GM12864 (cell line): Measurements from ENCODE around the gene BBS7.

ENCODE experiments used
- DNase-seq: peaks from one replicate; pipeline ENCODE4 v3.0.0-alpha.2; 2011; ENCODE audit warnings: low read depth
- H3K4me3 ChIP-seq: 2 replicates; pipeline ENCODE4 v1.5.1; 2011; ENCODE audit warnings: mild to moderate bottlenecking, low read depth, low read length, control low read depth
- TF ChIP-seq, protein P1 (sequence below): IDR thresholded peaks from 2 replicates; pipeline ENCODE4 v1.5.1; 2011; ENCODE audit warnings: low read depth, mild to moderate bottlenecking, moderate library complexity, low read length, control low read depth, inconsistent platforms; ENCODE audit errors: missing control alignments

BBS7 gene

DNA sequence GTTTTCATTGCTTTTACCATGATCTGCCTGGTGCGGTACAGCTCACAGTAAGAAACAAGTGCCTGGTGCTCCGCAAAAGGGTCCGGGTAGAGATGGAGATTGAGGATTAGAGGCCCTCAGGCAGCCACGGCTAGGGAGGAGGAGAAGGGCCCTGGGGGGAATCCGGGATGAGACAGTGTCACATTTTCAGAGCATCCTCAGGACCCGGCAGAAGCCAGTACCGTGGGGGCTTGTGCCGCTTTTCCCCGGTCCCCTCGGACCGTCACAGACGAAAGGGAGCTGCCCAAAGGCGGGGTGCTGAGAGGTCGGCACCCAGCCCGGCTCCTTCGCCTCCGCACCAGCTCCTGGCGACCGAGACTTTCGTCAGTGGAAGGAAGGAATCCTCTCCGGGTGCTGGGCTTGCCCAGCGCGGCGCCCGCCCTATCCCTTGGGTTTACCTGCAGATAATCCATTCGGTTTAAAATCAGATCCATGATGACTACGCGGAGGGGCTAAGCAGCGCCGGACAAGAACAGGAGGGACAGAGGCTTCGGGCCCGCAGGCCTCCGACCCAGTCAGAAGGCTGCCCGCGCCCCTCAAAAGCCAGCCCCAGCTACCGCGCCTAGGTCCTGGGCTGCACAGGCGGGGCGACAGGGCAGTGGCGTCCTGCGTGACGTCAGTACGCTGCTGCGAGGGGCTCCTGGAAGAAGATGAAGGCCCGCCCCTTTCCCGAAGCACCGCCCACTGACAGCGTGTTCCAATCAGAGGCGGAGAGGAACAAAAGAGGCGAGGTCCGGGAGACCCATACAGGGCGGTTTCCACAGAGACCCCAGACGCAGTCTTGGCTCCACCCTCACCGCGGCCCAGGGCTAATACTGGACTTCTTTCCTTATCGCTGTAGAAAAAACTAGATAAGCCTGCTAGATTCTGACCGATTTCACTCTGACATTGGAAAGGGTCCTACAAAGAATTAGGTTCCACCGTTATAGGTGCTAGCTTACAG is at the start of gene BBS7:
Gene BBS7 (minus strand): TSS at position 634 of the 982 bp plus-strand sequence. CDS start 161 bp downstream, at position 473.
- H3K4me3 ChIP-seq, result peak within 1 kb of the TSS; percentile 83
- peak; percentile 91 for DNase-seq

DNA sequence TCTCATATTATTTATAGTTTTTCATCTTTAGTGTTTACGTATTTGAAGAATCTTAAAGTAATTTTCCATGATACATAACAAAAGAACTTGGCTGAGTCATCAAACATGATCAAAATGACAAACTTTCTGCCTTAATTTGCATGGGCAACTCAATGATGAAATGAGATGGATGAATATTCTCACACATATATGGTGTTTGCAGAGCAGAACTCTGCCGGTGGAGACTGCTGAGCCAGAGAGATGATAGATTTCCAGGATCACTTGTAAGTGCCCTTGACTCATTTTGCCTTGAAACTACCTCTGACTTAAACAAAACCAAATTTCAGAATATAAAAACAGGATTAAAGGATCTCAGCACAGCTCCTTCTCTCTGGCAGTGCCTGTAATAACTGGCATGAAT is 43.4 kb upstream of the BBS7 start:
- TF ChIP-seq, protein P1, sequence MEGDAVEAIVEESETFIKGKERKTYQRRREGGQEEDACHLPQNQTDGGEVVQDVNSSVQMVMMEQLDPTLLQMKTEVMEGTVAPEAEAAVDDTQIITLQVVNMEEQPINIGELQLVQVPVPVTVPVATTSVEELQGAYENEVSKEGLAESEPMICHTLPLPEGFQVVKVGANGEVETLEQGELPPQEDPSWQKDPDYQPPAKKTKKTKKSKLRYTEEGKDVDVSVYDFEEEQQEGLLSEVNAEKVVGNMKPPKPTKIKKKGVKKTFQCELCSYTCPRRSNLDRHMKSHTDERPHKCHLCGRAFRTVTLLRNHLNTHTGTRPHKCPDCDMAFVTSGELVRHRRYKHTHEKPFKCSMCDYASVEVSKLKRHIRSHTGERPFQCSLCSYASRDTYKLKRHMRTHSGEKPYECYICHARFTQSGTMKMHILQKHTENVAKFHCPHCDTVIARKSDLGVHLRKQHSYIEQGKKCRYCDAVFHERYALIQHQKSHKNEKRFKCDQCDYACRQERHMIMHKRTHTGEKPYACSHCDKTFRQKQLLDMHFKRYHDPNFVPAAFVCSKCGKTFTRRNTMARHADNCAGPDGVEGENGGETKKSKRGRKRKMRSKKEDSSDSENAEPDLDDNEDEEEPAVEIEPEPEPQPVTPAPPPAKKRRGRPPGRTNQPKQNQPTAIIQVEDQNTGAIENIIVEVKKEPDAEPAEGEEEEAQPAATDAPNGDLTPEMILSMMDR, result no peak
- no peak for DNase-seq
- H3K4me3 ChIP-seq, result no peak overlapping the region

More for the DNA sequence above, at the start of gene BBS7:
- TF ChIP-seq, protein P1, result no peak

GRCh38 chr4:121908346-121908745 is 38.1 kb upstream of the BBS7 start:
- no peak for DNase-seq
- no peak overlapping the region for H3K4me3 ChIP-seq
- TF ChIP-seq, protein P1, result no peak

DNA sequence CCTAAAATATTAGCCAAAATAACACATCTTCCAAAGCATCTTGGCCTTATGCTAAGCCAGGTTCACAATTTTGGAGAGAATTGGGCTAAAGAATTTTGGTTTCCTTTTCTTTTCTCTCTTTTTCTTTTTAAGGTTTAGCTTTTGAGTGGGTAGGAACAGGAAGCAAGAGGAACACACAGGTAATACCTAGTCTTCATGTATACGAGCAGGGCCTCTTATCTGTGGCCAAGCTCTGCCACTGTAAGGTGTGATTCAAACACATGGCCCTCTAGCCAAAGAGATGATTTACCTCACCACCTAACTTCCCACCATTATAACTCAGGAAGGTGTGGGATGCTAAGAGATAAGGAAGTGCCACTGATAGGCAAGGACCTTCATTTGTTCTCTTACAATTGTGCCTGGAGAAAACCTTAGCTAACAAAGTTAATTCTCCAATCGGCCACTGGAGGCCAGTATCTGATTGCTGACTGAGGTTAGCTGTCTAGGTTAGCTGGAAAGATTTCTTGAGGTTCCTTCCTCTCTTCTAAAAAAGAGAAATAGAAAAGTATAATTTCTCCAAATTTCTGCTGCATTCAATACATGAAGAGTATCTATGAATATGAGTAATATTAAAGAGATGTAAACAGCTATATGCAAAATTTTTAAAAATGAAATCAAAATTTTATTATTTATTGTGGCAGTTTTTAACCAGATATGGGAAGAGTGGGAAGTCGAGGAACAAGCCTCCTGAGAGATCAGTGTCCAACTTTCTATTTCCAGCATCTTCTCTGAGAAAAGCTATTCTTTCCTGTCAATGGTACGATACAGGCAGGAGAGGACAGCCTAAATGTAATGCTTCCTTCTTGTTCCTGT is 30.1 kb upstream of the BBS7 start:
- TF ChIP-seq, protein P1, result peak; percentile 74
- DNase-seq, result peak; percentile 8
- no peak overlapping the region for H3K4me3 ChIP-seq

DNA sequence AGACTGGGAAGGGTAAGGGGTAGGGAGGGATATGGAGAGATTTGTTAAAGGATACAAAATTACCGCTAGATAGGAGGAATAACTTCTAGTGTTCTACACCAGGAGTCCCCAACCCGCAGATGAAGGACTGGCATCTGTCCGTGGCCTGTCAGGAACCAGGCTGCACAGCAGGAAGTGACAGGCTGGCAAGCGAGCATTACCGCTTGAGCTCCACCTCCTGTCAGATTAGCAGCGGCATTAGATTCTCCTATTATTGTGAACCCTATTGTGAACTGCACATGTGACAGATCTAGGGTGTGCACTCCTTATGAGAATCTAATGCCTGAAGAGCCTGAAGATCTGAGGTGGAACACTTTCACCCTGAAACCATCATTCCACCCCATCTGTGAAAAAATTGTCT is 27.9 kb upstream of the BBS7 start:
- no peak overlapping the region for H3K4me3 ChIP-seq
- TF ChIP-seq, protein P1, result no peak
- no peak for DNase-seq

DNA sequence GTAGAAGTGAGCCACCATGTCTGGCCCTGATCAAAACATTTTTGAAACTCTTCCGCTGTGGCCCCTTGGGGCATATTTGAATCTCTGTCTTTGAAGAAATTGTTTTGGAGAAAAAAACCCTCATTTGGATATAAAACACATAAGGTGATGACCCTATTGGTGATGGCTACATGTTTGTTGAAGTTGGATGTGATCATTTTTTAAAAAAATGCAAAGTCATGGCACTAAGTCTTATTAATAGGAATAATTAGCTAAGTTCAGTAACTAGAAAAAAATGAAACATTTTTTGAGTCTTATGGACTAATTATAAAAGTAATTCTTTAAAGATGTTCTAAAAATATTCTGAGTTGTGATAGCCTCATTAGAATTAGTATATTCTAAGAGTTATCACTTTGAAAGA is 17.9 kb upstream of the BBS7 start:
- no peak for DNase-seq
- TF ChIP-seq, protein P1, result no peak
- no peak overlapping the region for H3K4me3 ChIP-seq
